SK-N-SH treated with all-trans-retinoic acid at 6 μM for 48 hours (cell line): ENCODE results near the gene NAE1.

Source experiments
- ARNTL ChIP-seq: fragments of 450-650 bp; formaldehyde crosslinking; IDR thresholded peaks from 2 replicates; pipeline ENCODE4 v1.5.0; 2020; ENCODE audit warnings: low read depth, mild to moderate bottlenecking, moderate library complexity, borderline replicate concordance
- SNAI2 ChIP-seq: fragments of 250-450 bp; sonication (Bioruptor Pico); IDR thresholded peaks from 2 replicates; pipeline ENCODE4 v1.5.0; 2020; ENCODE audit warnings: mild to moderate bottlenecking, moderate library complexity
- ZC3H10 ChIP-seq: fragments of 250-450 bp; sonication (Bioruptor Pico); IDR thresholded peaks from 2 replicates; pipeline ENCODE4 v1.5.1; 2021; ENCODE audit warnings: mild to moderate bottlenecking, moderate library complexity
- ZFP3 ChIP-seq: fragments of 250-450 bp; sonication (Bioruptor Pico); IDR thresholded peaks from 2 replicates; pipeline ENCODE4 v1.5.0; 2020; ENCODE audit warnings: mild to moderate bottlenecking, moderate library complexity
- TF ChIP-seq, protein P1 (sequence below): fragments of 250-450 bp; sonication (Bioruptor Pico); IDR thresholded peaks from 2 replicates; pipeline ENCODE4 v1.8.0; 2020; ENCODE audit warnings: mild to moderate bottlenecking, moderate library complexity, borderline replicate concordance
- TF ChIP-seq, protein P2 (sequence below): fragments of 250-450 bp; sonication (Bioruptor Pico); IDR thresholded peaks from 2 replicates; pipeline ENCODE4 v1.5.0; 2020; ENCODE audit warnings: mild to moderate bottlenecking, moderate library complexity

DNA sequence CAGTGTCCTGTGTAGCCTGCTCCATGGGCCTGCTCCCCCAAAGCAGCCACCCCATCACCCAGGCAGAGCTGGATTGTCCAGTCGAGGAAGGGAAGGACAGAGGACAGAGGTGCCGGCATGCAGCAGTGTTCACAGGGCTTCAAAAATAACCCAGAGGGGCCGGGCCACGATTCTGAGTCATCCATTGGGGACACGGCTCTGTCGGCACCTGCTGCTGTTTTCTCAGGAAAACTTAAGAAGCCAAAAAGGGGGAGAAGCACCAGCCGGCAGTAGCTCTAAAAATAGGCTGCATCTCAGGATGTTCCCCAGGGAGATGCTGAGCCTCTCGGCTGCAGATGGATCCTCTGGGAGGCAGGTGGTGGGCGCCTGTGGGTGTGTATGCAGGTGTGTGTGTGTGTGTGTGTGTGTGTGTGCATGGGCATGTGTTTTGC lies 15.0 kb upstream of the NAE1 start:
- no peak for TF ChIP-seq ZFP3 (CRISPR knock-in tag)
- TF ChIP-seq, protein P1, sequence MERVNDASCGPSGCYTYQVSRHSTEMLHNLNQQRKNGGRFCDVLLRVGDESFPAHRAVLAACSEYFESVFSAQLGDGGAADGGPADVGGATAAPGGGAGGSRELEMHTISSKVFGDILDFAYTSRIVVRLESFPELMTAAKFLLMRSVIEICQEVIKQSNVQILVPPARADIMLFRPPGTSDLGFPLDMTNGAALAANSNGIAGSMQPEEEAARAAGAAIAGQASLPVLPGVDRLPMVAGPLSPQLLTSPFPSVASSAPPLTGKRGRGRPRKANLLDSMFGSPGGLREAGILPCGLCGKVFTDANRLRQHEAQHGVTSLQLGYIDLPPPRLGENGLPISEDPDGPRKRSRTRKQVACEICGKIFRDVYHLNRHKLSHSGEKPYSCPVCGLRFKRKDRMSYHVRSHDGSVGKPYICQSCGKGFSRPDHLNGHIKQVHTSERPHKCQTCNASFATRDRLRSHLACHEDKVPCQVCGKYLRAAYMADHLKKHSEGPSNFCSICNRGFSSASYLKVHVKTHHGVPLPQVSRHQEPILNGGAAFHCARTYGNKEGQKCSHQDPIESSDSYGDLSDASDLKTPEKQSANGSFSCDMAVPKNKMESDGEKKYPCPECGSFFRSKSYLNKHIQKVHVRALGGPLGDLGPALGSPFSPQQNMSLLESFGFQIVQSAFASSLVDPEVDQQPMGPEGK: no peak
- no peak for TF ChIP-seq ZC3H10
- no peak for TF ChIP-seq SNAI2 (CRISPR knock-in tag)
- TF ChIP-seq, protein P2, sequence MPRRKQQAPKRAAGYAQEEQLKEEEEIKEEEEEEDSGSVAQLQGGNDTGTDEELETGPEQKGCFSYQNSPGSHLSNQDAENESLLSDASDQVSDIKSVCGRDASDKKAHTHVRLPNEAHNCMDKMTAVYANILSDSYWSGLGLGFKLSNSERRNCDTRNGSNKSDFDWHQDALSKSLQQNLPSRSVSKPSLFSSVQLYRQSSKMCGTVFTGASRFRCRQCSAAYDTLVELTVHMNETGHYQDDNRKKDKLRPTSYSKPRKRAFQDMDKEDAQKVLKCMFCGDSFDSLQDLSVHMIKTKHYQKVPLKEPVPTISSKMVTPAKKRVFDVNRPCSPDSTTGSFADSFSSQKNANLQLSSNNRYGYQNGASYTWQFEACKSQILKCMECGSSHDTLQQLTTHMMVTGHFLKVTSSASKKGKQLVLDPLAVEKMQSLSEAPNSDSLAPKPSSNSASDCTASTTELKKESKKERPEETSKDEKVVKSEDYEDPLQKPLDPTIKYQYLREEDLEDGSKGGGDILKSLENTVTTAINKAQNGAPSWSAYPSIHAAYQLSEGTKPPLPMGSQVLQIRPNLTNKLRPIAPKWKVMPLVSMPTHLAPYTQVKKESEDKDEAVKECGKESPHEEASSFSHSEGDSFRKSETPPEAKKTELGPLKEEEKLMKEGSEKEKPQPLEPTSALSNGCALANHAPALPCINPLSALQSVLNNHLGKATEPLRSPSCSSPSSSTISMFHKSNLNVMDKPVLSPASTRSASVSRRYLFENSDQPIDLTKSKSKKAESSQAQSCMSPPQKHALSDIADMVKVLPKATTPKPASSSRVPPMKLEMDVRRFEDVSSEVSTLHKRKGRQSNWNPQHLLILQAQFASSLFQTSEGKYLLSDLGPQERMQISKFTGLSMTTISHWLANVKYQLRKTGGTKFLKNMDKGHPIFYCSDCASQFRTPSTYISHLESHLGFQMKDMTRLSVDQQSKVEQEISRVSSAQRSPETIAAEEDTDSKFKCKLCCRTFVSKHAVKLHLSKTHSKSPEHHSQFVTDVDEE (CRISPR knock-in tag): no peak
- no peak for TF ChIP-seq ARNTL (CRISPR knock-in tag)
